Thyroid gland (tissue), 4 donors: Measurements from ENCODE around the gene TNNT2. TPM values are rescaled to one million over a fixed set of nuclear protein-coding genes. Genes with fewer than 3 reads are reported as not detected.

Experiments
- DNase-seq, 2 donors: peaks; one replicate each; pipeline ENCODE4 v3.0.0-alpha.2; 2019
- H3K27ac ChIP-seq, 3 donors: fragments of 200-600 bp; sonication (generic); 1 replicate in 2 of 3; 2 replicates in 1 of 3; pipeline ENCODE4 v1.5.1; 2016 to 2019; ENCODE audit warnings: mild to moderate bottlenecking in 1 of 3, moderate library complexity in 1 of 3
- H3K27me3 ChIP-seq: fragments of 200-600 bp; sonication (generic); one replicate; pipeline ENCODE4 v1.5.1; 2019
- H3K36me3 ChIP-seq, 2 donors: fragments of 200-600 bp; sonication (generic); one replicate each; pipeline ENCODE4 v1.5.1; 2016 to 2019
- H3K4me1 ChIP-seq, 2 donors: fragments of 200-600 bp; sonication (generic); one replicate each; pipeline ENCODE4 v1.5.1; 2017 to 2019
- H3K4me3 ChIP-seq, 3 donors: fragments of 200-600 bp; sonication (generic); replicated peaks in 1 of 3; 1 replicate in 2 of 3; 2 replicates in 1 of 3; pipeline ENCODE4 v1.5.1; 2016; ENCODE audit warnings: mild to moderate bottlenecking in 1 of 3
- H3K9me3 ChIP-seq: fragments of 200-600 bp; sonication (generic); one replicate; pipeline ENCODE4 v1.5.1; 2017
- POLR2A ChIP-seq, 2 donors: fragments of 450-650 bp; IDR thresholded peaks; one replicate each; pipeline ENCODE4 v1.6.1; 2017; ENCODE audit warnings: antibody characterized with exemption in 2 of 2, mild to moderate bottlenecking in 2 of 2, moderate library complexity in 1 of 2
- WGBS, 2 donors: methylation state at CpG; one replicate each; pipeline ENCODE4 v1.1.5; 2017; 5-methylcytosine and 5-hydroxymethylcytosine counted together
- intact Hi-C: fragments of 100-400 bp; cut with DNase I; formaldehyde crosslinking; loops from one replicate; pipeline ENCODE4 v1.15.1; 2023
- total RNA-seq, 4 donors: library from RNA; depleted of rRNA; stranded (reverse); fragments of >200 nt; gene quantifications; one replicate each; pipeline ENCODE4 v1.2.3, GENCODE V29; 2016
- TF ChIP-seq, protein P1 (sequence below), 6 experiments: fragments of 200-600 bp in 3 of 6; fragments of 450-650 bp in 3 of 6; sonication (generic) in 3 of 6; IDR thresholded peaks; one replicate each; pipeline ENCODE4 v1.5.1; 2016 to 2019; ENCODE audit warnings: antibody characterized with exemption in 6 of 6, mild to moderate bottlenecking in 2 of 6, inconsistent platforms in 1 of 6, moderate library complexity in 1 of 6

The TNNT2 gene
- total RNA-seq, 4 donors from 2014 or later = 0.24 TPM; not detected in 3

DNA sequence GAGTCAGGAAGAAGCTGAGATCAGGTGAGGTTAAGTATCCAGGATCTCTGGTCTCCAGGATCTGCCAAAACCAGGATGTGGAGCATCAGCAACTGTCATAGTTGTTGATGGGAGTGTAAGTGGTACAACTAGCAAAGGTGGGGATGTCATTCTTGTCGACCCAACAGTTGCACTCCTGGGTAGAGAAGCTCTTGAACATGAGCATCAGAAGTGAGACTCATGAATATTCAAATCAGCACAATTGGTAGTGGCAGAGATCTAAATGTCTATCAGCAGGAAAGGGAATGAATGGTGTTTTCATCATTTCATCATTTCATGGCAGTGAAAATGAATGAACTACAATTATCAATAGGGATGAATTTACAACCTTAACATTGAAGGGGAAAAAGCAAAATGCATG is 25.9 kb upstream of the TNNT2 start:
- no peak overlapping the region for H3K27ac ChIP-seq

DNA sequence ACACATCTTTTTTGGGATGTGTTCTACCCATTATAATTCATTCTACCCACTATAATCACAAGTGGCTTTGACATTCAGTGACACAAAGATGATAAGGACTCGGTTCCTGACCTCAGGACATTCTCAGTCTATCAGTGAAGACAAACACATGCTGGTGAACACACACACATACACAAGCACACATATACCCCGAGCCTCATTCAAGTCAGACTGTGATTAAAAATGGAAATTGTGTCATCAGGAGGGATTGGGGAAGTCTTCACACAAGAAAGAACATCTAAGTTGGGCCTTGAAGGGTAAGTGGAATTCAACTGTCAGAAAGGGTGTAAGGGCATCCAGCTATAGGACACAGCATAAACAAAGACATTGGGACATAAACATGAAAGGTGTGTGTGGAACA is 24.2 kb upstream of the TNNT2 start:
- H3K27ac ChIP-seq = no peak overlapping the region
- H3K36me3 ChIP-seq = no peaks in the 10 kb centered on the region
- H3K27me3 ChIP-seq = no peaks in the 10 kb centered on the region
- TF ChIP-seq POLR2A (IDR thresholded peaks at IDR 0.05) = no peak
- TF ChIP-seq, protein P1, sequence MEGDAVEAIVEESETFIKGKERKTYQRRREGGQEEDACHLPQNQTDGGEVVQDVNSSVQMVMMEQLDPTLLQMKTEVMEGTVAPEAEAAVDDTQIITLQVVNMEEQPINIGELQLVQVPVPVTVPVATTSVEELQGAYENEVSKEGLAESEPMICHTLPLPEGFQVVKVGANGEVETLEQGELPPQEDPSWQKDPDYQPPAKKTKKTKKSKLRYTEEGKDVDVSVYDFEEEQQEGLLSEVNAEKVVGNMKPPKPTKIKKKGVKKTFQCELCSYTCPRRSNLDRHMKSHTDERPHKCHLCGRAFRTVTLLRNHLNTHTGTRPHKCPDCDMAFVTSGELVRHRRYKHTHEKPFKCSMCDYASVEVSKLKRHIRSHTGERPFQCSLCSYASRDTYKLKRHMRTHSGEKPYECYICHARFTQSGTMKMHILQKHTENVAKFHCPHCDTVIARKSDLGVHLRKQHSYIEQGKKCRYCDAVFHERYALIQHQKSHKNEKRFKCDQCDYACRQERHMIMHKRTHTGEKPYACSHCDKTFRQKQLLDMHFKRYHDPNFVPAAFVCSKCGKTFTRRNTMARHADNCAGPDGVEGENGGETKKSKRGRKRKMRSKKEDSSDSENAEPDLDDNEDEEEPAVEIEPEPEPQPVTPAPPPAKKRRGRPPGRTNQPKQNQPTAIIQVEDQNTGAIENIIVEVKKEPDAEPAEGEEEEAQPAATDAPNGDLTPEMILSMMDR (IDR thresholded peaks at IDR 0.05) = no peak
- WGBS, 2 donors = 82 to 85% methylated on average over 2 of the region's 2 CpGs
- no peak overlapping the region for H3K4me3 ChIP-seq
- no peak for DNase-seq
- intact Hi-C loops = no loop called here
- peaks cover 7 to 23% of the 10 kb centered on the region in 2 donors for H3K4me1 ChIP-seq
- no peaks in the 10 kb centered on the region for H3K9me3 ChIP-seq

More for the DNA sequence above, 25.9 kb upstream of the TNNT2 start:
- TF ChIP-seq, protein P1 (IDR thresholded peaks at IDR 0.05) = no peak
- TF ChIP-seq POLR2A (IDR thresholded peaks at IDR 0.05) = no peak
- H3K4me3 ChIP-seq = no peak overlapping the region
- DNase-seq = no peak
- no peaks in the 10 kb centered on the region for H3K9me3 ChIP-seq
- H3K4me1 ChIP-seq = peaks cover 7 to 17% of the 10 kb centered on the region in 2 donors
- intact Hi-C loops = no loop called here
- 61 to 69% methylated on average over 1 of the region's 1 CpG for WGBS, 2 donors
- H3K36me3 ChIP-seq = no peaks in the 10 kb centered on the region
- no peaks in the 10 kb centered on the region for H3K27me3 ChIP-seq

DNA sequence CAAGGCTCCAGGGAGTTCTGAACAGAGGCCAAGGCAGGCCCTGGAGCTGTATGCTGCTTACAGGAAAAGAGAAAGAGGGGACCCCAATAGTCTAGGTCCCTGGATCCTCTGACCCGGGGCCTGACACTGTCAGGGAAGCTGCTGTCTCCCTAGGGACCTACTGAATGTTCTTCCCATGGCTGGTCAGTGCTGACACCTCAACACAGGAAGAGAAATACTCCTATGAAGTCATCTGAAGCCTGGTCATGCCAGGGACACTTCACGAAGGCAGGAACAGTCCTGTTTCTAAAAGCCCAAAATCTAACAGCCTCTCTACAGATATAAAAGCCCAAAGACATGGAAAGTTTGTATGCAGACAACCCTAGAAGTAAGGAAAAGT is 23.4 kb upstream of the TNNT2 start:
- intact Hi-C loops = no loop called here
- Histone ChIP-seq H3K36me3 (no peaks in the 10 kb centered on the region), H3K27ac (no peak overlapping the region), H3K4me3 (no peak overlapping the region), H3K9me3 (no peaks in the 10 kb centered on the region), H3K4me1 (peaks cover 7 to 25% of the 10 kb centered on the region in 2 donors), H3K27me3 (no peaks in the 10 kb centered on the region)
- peak in 1 of 2 donors; percentile 28 for DNase-seq
- TF ChIP-seq, protein P1 (IDR thresholded peaks at IDR 0.05) = no peak
- WGBS, 2 donors = 81 to 85% methylated on average over 2 of the region's 2 CpGs

DNA sequence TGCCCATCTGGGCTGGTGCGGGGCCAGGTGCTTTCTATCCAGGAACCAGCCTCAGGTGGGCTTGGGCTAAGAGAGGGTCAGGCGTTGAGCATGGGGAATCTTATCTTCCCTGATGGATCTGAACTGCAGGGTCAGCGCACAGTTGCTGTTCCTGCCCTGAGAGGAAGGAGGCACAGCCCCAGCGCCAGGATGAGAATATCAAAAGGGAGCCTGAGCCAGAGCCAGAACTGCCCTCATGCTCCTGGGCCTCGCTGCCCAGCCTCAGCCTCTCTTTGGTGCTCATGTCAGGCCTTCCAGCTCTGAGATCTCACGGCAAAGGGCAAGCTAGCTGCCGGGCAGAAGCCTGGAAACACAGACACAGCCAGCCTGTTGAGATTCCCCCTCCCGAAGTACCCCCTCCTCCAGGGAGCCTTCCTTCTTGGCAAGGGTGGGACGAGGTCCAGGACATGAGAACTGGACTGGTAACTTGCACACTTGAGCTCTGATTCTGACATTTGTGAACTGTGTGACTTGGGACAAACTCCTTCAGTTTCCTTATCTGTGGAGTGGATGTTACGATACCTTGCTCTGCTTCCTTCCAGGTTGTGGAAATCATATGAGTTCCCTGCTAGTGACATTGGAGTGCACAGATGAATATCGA is 22.9 kb upstream of the TNNT2 start:
- H3K9me3 ChIP-seq = no peaks in the 10 kb centered on the region
- H3K36me3 ChIP-seq = no peaks in the 10 kb centered on the region
- H3K4me3 ChIP-seq = peak overlapping the region in 1 of 3 donors; percentile 26
- 89 to 91% methylated on average over 6 to 9 of the region's 11 CpGs for WGBS, 2 donors
- H3K27me3 ChIP-seq = no peaks in the 10 kb centered on the region
- peaks cover 7 to 25% of the 10 kb centered on the region in 2 donors for H3K4me1 ChIP-seq
- DNase-seq = no peak
- H3K27ac ChIP-seq = no peak overlapping the region
- no peak for TF ChIP-seq POLR2A (IDR thresholded peaks at IDR 0.05)
- TF ChIP-seq, protein P1 (IDR thresholded peaks at IDR 0.05) = no peak
- intact Hi-C loops = no loop called here

DNA sequence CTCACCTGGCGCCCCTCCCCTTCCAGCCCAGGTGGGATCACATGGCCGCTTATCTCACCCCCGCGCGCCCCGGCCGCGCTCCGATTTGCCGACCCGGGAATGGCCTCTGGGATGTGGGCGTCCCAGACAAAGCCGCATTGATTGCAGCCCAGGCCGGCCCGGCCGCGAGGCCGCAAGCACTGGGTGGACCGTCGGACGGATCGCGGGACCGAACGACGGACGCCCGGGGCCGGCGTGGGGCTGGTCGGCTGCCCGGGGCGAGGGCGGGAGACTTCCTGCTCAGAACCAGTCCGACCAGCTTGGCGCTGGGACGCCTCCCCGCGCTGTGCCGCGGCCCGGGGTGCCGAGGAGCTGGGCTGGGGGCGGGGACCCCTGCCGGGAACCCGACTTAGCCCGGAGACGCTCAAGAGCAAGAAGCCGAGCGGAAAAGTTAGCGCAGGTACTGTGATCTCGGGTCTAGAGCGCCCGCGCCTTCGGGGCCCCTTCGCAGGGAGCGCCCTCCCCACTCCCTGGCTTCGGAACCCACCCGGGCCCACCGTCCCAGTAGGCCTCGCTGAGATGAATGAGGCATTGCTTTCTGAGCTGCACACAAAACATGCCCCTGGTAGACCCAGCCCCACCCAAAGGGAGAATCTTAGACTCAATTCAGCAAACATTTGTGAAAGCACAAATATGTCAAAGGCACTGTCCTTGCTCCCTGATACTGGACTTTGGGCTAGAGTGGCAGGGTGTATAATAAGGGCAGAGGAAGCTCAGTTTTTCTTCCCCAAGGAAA is 22.1 kb upstream of the TNNT2 start:
- H3K27ac ChIP-seq = no peak overlapping the region
- peak; percentile 71 to 78 for DNase-seq
- WGBS, 2 donors = 17 to 25% methylated on average over 7 to 19 of the region's 62 CpGs
- TF ChIP-seq POLR2A (IDR thresholded peaks at IDR 0.05) = peak in 1 of 2 donors; percentile 54
- TF ChIP-seq, protein P1 (IDR thresholded peaks at IDR 0.05) = no peak
- no peaks in the 10 kb centered on the region for H3K27me3 ChIP-seq
- no peaks in the 10 kb centered on the region for H3K9me3 ChIP-seq
- no peaks in the 10 kb centered on the region for H3K36me3 ChIP-seq
- peaks cover 7 to 25% of the 10 kb centered on the region in 2 donors for H3K4me1 ChIP-seq
- intact Hi-C loops = no loop called here
- H3K4me3 ChIP-seq = peak overlapping the region in 1 of 3 donors; percentile 26
